ENCODE measurements around the gene ADSL. TPM values are rescaled to one million over a fixed set of nuclear protein-coding genes. Genes with fewer than 3 reads are reported as not detected.

Gene ADSL
- total RNA-seq, 2 donors from 2014 or later, result 35.5 to 47.1 TPM

DNA sequence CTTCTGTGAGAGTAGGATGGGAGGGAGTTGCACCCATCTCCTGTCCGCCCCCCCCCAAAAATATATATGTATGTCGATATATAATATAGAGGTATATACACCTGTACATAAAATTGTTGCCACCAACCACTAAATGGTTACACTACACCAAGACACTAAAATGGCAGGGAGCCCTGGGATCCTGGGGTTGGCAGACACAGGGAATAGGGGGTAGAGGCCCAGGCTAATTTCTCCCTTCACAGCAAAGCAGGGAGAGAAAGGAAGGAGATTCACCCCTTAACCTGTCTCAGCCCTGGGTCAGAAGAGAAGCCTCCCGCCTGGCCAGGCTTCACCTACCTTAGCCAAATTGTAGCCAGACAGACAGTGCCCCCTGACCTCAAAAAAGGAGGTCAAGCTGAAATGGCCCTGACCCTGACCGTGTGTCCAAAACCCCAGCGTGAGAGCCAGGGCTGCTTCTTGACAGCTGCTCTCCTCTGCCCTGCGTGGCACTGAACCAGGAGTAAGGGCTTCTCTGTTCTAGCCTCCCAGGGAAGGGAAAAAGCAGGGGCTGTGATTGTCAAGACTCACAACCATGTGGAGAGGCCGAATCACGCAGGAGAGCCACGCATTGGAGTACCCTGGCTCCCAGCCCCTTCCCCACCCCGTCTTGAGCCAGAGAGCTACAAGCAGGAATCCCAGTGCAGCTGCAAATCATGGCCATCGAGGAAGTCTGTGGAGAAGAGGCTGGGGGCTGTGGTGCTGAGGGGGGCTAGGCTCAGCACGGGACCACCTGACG lies 64.6 kb downstream of the ADSL start:
- intact Hi-C loops (cut with DNase I), result no loop called here
- DNase-seq (ENCODE audit: low spot score), result no peak

GRCh38 chr22:40411506-40411861 lies 65.2 kb downstream of the ADSL start:
- no peak for DNase-seq (ENCODE audit: low spot score)
- intact Hi-C loops (cut with DNase I), result no loop called here

- DNase-seq (ENCODE audit: low spot score), result no peak
Observed at GRCh38 chr22:40412441-40412840, 66.1 kb downstream of the ADSL start.

DNA sequence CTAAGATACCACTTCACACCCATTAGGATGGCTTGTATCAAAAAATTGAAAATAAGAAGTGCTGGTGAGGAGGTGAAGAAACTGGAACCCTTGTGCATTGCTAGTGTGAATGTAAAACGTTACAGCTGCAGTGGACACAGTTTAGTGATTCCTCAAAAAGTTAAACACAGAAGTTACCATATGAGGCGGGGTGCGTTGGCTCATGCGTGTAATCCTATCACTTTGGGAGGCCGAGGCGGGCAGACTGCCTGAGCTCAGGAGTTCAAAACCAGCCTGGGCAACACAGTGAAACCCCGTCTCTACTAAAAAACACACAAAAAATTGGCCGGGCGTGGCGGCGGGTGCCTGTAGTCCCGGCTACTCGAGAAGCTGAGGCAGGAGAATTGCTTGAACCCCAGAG lies 67.6 kb downstream of the ADSL start:
- intact Hi-C loops (cut with DNase I), result no loop called here
- DNase-seq (ENCODE audit: low spot score), result no peak

More at GRCh38 chr22:40412441-40412840, 66.1 kb downstream of the ADSL start:
- intact Hi-C loops (cut with DNase I), result no loop called here

GRCh38 chr22:40414311-40414710 lies 68.0 kb downstream of the ADSL start:
- intact Hi-C loops (cut with DNase I), result no loop called here
- DNase-seq (ENCODE audit: low spot score), result no peak

DNA sequence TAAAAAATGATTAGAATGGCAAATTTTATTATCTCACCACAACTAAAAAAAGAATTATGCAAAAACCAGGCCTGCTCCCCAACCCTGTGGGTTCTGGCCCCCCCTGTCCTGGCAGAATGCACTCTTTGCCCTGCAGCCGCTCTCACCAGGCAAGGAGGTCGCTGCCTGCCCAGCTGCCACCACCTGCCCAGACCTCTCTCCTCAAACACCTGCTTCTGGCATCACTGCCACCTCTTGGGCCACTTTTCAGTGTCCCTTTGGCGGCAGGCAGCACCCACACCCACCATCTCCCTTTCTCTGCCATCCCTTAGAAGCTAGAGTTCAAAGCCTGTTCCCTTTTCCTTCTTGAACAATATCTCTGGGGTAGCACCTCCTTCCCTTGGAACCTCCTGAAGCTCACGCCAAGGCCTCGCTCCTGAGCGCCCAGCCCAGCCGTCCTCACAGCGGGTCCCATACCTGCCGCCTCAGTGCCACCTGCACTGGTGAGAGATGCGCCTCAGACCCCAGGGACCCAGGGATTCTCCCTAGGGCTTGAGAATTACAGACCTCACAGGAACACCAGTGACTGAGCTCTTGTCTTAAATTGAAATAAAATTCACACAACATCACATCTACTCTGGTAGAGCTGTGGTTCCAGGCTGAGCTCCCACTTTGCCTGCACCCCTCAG lies 68.7 kb downstream of the ADSL start:
- DNase-seq (ENCODE audit: low spot score), result no peak
- intact Hi-C loops (cut with DNase I), result no loop called here

GRCh38 chr22:40415531-40416266 lies 69.4 kb downstream of the ADSL start:
- peak; percentile 83 for DNase-seq (ENCODE audit: low spot score)
- intact Hi-C loops (cut with DNase I), result no loop called here

DNA sequence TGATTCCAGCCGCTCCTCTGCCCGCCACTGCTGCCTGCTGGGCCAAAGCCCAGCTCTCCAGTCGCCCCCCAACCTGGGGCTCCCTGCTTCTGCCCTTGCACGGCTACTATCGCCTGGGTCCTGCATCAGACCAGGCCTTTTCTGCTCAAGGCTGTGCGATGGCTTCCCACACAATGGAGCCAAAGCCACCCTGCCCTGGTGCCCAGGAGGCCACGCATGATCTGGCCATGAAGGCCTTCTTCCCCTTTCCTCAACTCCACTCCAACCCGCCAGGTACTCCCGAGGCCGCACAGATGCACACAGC lies 69.9 kb downstream of the ADSL start:
- DNase-seq (ENCODE audit: low spot score), result no peak
- intact Hi-C loops (cut with DNase I), result no loop called here

- intact Hi-C loops (cut with DNase I), result no loop called here
- no peak for DNase-seq (ENCODE audit: low spot score)
Observed at GRCh38 chr22:40416636-40417035, 70.3 kb downstream of the ADSL start.

DNA sequence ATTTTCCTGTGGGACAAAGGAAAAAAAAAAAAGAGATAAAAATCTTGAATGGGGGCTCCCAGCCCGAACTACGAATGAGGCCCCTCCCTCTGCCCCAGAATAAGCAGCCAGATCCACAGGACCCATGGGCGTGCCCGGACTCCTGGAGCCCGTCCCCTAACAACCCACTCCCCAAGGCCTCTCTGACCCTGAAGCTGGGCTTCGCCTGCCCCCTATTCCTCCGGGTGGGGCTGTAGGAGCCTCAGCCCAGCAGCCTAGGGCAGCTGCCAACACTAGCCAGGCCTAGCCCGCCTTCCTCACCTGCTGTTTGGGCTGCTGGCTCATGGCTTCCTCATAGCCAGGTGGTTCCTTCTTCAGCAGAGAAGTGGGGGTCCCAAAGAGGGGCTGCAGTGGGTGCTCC lies 70.7 kb downstream of the ADSL start:
- DNase-seq (ENCODE audit: low spot score), result no peak

DNA sequence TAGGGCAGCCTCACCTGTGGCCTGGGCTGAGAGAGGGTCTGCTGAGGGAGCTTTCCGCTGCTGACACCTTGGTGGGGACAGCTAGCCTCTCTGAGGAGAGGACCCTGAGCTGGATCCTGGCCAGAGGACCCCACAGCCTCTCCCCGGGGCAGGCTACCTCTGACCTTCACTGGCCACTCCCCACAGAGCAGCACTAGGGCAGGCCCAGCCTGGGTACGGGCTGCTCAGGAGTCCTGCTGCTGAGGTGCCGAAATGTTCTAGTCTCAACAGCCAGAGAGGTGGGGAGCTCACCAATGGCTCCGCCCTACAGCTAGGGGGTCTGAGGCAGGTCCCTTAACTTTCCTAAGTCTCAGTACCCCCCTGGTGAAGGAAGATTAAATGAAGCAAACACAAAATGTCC lies 71.6 kb downstream of the ADSL start:
- intact Hi-C loops (cut with DNase I), result no loop called here
- no peak for DNase-seq (ENCODE audit: low spot score)

More for the DNA sequence above, 70.7 kb downstream of the ADSL start:
- intact Hi-C loops (cut with DNase I), result no loop called here

DNA sequence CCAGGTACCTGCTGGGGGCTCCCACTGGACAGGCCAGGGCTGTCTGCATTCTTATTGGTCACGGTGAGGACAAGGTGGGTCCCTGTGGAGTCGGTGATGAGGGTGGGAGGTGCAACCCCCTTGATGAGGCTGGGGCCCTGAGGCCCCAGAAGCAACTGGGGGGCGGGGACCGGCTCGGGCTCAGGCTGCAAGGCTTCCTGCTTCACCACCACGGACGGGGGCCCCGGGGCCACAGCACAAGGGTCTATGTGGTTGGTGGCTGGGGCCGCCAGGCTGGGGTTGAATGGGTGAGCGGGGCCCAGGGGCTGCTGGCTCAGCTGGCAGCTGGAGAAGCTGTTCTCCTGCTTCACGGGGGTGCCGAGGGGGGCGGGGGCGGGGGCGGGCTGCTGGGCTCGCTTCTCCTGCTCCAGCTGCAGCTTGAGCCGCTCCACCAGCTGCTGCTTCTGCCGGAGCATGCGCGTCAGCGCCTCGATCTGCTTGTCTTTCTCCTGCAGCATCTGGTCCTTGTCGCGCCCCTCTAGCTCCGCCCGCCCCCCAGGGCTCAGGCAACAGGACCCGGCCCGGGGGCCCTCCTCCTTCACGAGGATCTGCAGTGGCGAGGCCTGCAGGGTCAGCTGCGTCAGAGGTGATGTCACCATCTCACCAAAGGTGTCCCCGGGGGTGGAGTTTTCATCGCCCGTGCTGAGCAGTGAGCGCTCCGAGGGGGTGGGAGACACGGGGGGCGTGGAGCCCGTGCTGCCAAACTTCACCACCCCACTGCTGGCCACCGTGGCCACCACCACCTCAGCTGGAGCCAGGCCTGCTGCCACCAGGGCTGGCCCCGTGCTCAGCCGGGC lies 72.3 kb downstream of the ADSL start:
- intact Hi-C loops (cut with DNase I), result no loop called here
- peak; percentile 77 for DNase-seq (ENCODE audit: low spot score)

DNA sequence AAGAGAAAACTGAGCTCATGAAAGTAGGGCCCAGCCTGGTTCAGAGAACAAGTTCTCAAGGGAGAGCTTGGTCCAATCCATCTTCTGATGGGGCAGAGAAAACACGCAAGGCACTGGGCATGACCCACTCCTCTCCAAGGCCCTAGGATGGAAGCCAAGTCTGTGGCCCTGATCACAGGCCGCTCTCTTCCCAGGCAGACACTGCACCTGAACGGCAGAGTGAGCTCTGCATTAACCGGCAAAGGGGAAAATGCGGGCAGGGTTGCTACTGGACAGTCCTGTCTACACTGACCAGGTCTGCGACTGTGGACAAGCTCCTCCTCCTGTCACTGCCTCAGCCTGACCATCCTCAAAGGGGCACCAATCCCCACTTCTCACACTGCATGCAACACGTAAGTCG lies 73.4 kb downstream of the ADSL start:
- DNase-seq (ENCODE audit: low spot score), result peak; percentile 48
- intact Hi-C loops (cut with DNase I), result no loop called here

GRCh38 chr22:40420341-40421081 lies 74.2 kb downstream of the ADSL start:
- intact Hi-C loops (cut with DNase I), result no loop called here

GRCh38 chr22:40421082-40421350 lies 74.7 kb downstream of the ADSL start:
- intact Hi-C loops (cut with DNase I), result no loop called here
- no peak for DNase-seq (ENCODE audit: low spot score)

More at GRCh38 chr22:40420341-40421081, 74.2 kb downstream of the ADSL start:
- DNase-seq (ENCODE audit: low spot score), result peak; percentile 80

- intact Hi-C loops (cut with DNase I), result no loop called here
- DNase-seq (ENCODE audit: low spot score), result peak; percentile 35
Observed at GRCh38 chr22:40421941-40422340, 75.6 kb downstream of the ADSL start.

DNA sequence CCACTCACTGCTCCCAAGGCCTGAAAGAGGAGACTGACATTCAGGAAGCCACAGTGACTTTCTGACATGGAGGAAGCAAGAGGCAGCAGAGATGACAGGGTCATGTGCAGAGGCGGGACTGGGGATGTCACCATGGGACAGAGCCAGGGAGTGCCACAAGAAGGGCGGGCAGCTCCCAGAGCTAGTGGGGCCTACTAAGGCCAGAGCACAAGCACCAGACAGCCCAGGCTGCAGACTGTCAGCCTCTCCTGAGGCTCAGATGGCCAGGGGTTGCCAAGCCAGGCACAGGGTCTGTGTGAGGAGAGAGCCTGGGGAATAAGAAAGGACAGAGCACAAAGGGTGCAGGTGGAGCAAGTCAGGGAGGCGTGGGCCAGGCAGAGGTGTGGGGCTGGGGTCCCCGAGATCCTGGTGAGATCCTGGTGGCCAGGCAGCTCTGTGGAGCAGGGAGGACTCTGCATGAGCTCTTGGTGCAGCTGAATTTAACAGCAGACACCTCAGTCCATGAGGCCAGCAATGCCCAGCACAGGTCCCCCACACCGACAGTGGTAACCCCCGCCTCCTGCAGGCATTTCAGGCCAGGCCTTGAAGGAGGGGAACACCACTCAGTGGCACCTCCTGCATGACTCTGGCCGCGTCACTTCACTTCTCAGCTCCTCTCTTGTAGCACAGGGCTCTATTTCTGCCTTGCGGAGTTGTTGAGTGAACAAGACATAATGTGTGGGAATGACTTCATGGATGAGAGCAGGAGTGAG lies 76.4 kb downstream of the ADSL start:
- DNase-seq (ENCODE audit: low spot score), result peak; percentile 70

GRCh38 chr22:40423310-40423688 lies 77.0 kb downstream of the ADSL start:
- intact Hi-C loops (cut with DNase I), result no loop called here
- peak; percentile 42 for DNase-seq (ENCODE audit: low spot score)

More for the DNA sequence above, 76.4 kb downstream of the ADSL start:
- intact Hi-C loops (cut with DNase I), result no loop called here
